ENCODE results near the gene TBX6.

Gene TBX6

DNA sequence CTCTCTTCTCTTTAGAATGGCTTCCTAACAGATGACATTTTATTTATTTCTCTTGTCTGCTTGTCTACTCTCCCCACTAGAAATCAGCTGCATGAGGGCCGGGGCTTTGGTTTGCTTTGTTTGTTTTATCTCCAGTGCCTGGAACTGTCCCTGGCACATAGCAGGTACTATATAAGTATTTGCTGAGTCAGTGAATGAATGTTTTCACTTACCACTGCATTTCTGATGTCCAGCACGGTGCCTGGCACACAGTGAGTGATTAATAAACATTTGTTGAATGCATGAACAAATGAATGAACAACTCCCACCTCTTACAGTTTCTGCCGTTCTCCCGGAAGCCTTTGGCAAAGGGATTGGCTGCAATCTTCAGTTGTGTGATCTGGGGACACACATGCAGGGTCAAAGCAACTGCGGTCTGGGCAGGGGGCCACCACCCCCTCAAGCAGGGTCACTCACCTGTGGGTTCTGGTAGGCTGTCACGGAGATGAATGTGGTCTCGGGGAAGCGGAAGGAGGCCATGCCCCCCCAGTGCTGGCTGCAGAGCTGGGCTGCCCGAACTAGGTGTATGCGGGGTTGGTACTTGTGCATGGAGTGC, 3.4 kb downstream of the TBX6 start:
- ChIA-PET POLR2A (interaction anchor here (1.1 to 1.2 kb wide), 2 partner anchors 9 to 23 kb away, joined by 4 to 5 read pairs; partner anchors contain the start of gene ALDOA), CTCF (interaction anchor here (6.9 kb wide), 1 partner anchor 10 kb away, joined by 100 read pairs; the partner anchor contains the start of gene PPP4C)
- TF ChIP-seq, protein P1, sequence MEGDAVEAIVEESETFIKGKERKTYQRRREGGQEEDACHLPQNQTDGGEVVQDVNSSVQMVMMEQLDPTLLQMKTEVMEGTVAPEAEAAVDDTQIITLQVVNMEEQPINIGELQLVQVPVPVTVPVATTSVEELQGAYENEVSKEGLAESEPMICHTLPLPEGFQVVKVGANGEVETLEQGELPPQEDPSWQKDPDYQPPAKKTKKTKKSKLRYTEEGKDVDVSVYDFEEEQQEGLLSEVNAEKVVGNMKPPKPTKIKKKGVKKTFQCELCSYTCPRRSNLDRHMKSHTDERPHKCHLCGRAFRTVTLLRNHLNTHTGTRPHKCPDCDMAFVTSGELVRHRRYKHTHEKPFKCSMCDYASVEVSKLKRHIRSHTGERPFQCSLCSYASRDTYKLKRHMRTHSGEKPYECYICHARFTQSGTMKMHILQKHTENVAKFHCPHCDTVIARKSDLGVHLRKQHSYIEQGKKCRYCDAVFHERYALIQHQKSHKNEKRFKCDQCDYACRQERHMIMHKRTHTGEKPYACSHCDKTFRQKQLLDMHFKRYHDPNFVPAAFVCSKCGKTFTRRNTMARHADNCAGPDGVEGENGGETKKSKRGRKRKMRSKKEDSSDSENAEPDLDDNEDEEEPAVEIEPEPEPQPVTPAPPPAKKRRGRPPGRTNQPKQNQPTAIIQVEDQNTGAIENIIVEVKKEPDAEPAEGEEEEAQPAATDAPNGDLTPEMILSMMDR (IDR thresholded peaks at IDR 0.05; ENCODE audit: insufficient read depth, low read length, missing control alignments): no peak
- no peak overlapping the region for H3K4me3 ChIP-seq (ENCODE audit: low read depth, low read length)
- DNase-seq (ENCODE audit: low read depth, low spot score): no peak

DNA sequence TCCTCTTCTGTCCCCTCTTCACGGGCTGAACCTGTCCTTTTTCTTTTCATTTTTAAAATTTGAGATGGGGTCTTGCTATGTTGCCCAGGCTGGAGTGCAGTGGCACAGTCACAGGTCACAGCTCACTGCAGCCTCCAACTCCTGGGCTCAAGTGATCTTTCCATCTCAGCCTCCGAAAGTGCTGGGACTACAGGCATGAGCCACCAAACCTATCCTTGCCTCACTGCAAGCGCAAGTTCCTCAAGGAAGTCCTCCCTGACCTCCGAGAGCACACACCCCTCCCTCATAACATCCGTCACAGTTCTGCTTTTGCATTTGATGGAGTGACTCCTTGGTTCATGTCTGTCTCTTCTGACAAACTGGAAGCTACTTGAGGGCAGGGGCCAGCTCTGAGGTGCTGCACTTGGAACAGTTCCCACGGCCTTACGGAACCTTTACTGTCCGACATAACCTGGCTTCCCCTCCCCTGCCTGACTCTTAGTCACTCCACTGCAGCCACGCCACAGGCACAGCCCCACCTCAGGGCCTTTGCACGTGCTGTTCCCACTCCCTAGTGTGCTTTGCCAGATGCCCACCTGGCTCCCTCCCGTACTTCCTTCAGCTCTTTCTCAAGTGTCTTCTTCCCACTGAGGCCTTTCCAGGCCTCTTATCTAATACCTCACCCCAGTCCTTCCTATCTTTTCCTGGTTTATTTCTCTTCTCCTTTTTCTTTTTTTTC, 4.4 kb downstream of the TBX6 start:
- POLR2A ChIA-PET: interaction anchor here (1.1 to 1.2 kb wide), 3 partner anchors 8 to 22 kb away, joined by 3 to 5 read pairs (median 4); partner anchors contain the start of gene ALDOA

DNA sequence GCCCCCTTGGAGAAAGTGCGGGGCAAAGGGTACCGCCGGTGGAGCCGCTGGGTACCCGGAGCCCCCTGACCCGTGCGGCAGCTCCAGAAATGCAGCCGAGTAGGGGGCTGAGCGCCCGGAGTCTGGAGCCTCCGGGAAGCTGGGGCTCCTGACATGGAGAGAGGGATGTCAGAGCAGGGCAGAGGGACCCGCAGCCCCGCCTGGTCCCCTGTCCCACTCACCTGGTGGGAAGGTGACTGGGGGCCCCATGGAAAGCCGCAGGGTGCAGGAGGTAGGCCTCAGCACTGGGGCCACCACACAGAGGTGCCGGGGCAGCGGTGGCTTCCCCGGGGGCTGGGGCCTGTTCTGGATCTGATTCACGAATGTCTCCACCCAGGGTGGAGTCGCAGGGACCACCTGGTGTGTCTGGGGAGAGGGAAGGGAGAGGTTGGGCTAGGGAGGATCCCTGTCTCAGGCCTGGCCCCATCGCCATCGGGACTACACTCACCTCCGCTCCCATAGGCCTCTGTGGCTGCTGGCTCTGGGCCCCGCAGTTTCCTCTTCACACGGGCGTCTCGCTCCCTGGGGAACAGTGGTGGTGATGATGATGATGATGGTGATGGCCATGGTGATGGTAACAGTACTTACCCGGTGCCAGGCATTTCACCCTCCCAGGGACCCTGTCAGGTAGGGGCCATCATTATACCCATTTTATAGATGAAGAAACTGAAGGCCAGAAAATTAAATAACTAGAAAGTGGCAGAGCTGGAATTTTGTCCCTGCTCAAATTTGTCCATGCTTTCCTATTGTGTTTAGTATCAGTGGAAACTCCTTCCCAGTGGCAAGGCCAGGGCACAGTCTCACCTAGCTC, 5.2 kb downstream of the TBX6 start:
- no peak overlapping the region for H3K4me3 ChIP-seq (ENCODE audit: low read depth, low read length)
- ChIA-PET POLR2A (interaction anchor here (1.1 kb wide), 1 partner anchor 10 kb away, joined by 3 read pairs; no protein-coding TSS in a partner anchor), CTCF (interaction anchor here (0.9 to 1.0 kb wide), 2 partner anchors 26 to 542 kb away, joined by 3 read pairs; no protein-coding TSS in a partner anchor)
- no peak for DNase-seq (ENCODE audit: low read depth, low spot score)
- TF ChIP-seq, protein P1 (IDR thresholded peaks at IDR 0.05; ENCODE audit: insufficient read depth, low read length, missing control alignments): no peak

More for the DNA sequence above, 4.4 kb downstream of the TBX6 start:
- H3K4me3 ChIP-seq (ENCODE audit: low read depth, low read length): no peak overlapping the region
- CTCF ChIA-PET: interaction anchor here (1.0 kb wide), 1 partner anchor 541 kb away, joined by 3 read pairs; no protein-coding TSS in a partner anchor
- TF ChIP-seq, protein P1 (IDR thresholded peaks at IDR 0.05; ENCODE audit: insufficient read depth, low read length, missing control alignments): no peak
- no peak for DNase-seq (ENCODE audit: low read depth, low spot score)

DNA sequence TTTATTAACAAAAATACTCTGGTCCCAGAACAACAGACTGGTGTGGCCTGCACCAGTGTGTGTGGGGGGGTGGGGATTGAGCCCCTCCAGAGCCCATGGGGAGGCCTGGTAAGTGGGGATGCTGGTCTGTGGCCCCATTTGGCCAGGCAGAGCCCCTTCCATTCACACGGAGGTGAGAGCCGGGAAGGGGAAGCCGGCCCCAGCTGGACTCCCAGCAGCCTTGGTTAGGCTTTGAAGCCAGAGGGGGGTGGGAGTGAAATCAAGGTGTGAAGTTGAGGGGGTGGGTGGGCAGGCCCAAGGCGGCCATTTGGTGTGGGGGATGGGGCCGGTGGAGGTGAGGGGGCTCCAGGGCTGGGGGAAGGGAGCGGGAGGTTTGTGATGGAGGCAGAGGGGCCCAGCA, 5.9 kb downstream of the TBX6 start:
- DNase-seq (ENCODE audit: low read depth, low spot score): no peak
- CTCF ChIA-PET: interaction anchor here (0.9 to 1.2 kb wide), 2 partner anchors 27 to 324 kb away, joined by 3 read pairs; no protein-coding TSS in a partner anchor
- H3K4me3 ChIP-seq (ENCODE audit: low read depth, low read length): no peak overlapping the region
- TF ChIP-seq, protein P1 (IDR thresholded peaks at IDR 0.05; ENCODE audit: insufficient read depth, low read length, missing control alignments): no peak
- POLR2A ChIA-PET: no interaction called here

DNA sequence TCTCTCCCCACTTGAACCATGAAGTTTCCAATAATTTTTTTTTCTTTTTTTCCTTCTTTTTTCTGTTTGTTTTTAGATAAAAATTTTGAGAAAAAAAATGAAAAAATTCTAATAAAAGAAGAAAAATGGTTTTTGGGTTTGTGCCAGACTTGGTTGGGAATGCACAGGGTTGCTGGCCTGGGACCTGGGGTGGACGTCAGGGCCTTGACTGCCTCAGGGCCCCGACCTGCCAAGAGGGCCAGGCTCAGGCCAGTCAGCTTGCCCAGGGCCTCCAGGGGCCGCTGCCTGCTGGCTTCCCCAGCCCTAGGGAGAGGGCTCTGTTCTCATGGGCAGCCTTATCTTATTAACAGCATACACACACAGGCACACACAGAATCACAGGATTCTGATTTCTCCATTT, 6.5 kb downstream of the TBX6 start:
- ChIA-PET CTCF (interaction anchor here (0.9 to 1.2 kb wide), 2 partner anchors 27 to 325 kb away, joined by 3 read pairs; no protein-coding TSS in a partner anchor), POLR2A (no interaction called here)

More for the DNA sequence above, 6.5 kb downstream of the TBX6 start:
- DNase-seq (ENCODE audit: low read depth, low spot score): no peak
- TF ChIP-seq, protein P1 (IDR thresholded peaks at IDR 0.05; ENCODE audit: insufficient read depth, low read length, missing control alignments): no peak
- no peak overlapping the region for H3K4me3 ChIP-seq (ENCODE audit: low read depth, low read length)

Data from AG04449 (cell line).